ENCODE data around the gene IL34.

Gene IL34

DNA sequence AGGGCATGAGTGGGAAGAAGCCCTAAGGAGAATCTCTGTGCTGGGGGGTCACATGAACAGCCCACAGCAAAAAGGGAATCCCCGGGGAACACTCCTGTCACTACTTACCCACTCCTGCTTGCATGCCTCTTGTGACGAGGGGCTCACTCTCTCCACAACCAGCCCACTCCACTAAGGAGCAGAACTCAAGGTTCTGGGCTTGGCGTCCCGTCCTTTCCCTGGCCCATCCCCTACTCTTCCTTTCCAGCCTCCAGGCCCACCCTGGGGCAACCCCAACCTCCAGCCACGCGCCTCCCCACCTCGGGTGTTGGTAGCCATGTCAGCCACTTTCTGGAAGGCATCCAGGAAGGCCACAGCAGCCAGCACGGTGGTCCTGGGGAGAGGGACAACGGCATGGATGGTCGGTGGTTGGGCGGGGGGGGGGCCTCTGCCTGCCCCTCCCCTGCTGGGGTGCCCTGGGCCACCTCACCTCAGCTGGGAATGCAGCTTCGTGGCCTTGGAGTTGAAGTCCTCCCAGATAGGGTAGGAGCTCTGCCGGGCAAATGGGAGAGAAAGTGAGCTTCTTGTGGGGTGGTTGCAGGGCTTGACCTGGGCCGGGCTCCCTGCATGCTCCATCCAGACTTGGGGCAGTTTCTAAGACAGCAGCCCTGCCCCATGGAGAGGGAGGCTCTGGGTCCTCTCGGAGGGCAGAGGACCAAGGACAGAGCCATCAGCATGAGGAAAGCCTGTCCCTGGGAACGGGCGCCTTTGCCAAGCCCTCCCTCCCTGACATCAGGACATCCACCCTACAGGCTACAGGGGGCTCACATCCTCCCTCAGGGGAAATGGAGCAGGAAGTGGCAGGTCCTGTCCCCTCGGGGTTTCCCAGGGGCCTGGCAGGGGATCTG is 34.4 kb downstream of the IL34 start:
- no peak overlapping the region for H3K27ac ChIP-seq (ENCODE audit: low read depth, low read length)
- peaks cover 21% of the 10 kb centered on the region for H3K36me3 ChIP-seq (ENCODE audit: control insufficient read depth, insufficient read depth, low read length)

GRCh38 chr16:70681382-70682238 is 35.3 kb downstream of the IL34 start:
- Histone ChIP-seq H3K4me3 (ENCODE audit: low read depth, low read length) (no peak overlapping the region), H3K9me3 (ENCODE audit: control insufficient read depth, insufficient read depth, low read length) (no peaks in the 10 kb centered on the region), H3K9ac (ENCODE audit: low read depth, low read length) (no peak overlapping the region), H3K27ac (ENCODE audit: low read depth, low read length) (no peak overlapping the region), H3K27me3 (ENCODE audit: control insufficient read depth, insufficient read depth, low read length) (peaks cover 4% of the 10 kb centered on the region; the same call in 1 of the 2 replicates), H3K36me3 (ENCODE audit: control insufficient read depth, insufficient read depth, low read length) (peaks cover 12% of the 10 kb centered on the region), H3K4me1 (ENCODE audit: control insufficient read depth, insufficient read depth, low read length) (peaks cover 11% of the 10 kb centered on the region)

More for the DNA sequence above, 34.4 kb downstream of the IL34 start:
- no peak overlapping the region for H3K9ac ChIP-seq (ENCODE audit: low read depth, low read length)
- H3K4me3 ChIP-seq (ENCODE audit: low read depth, low read length), result no peak overlapping the region
- H3K9me3 ChIP-seq (ENCODE audit: control insufficient read depth, insufficient read depth, low read length), result no peaks in the 10 kb centered on the region
- H3K27me3 ChIP-seq (ENCODE audit: control insufficient read depth, insufficient read depth, low read length), result peaks cover 4% of the 10 kb centered on the region; the same call in 1 of the 2 replicates
- H3K4me1 ChIP-seq (ENCODE audit: control insufficient read depth, insufficient read depth, low read length), result peaks cover 8% of the 10 kb centered on the region

- no peak overlapping the region for H3K4me3 ChIP-seq (ENCODE audit: low read depth, low read length)
- H3K36me3 ChIP-seq (ENCODE audit: control insufficient read depth, insufficient read depth, low read length), result peaks cover 10% of the 10 kb centered on the region
- H3K9me3 ChIP-seq (ENCODE audit: control insufficient read depth, insufficient read depth, low read length), result no peaks in the 10 kb centered on the region
- H3K4me1 ChIP-seq (ENCODE audit: control insufficient read depth, insufficient read depth, low read length), result peaks cover 15% of the 10 kb centered on the region
- H3K27ac ChIP-seq (ENCODE audit: low read depth, low read length), result no peak overlapping the region
- H3K27me3 ChIP-seq (ENCODE audit: control insufficient read depth, insufficient read depth, low read length), result peaks cover 4% of the 10 kb centered on the region; the same call in 1 of the 2 replicates
- no peak overlapping the region for H3K9ac ChIP-seq (ENCODE audit: low read depth, low read length)
Measured at GRCh38 chr16:70682239-70683145, 36.1 kb downstream of the IL34 start.

- no peak overlapping the region for H3K9ac ChIP-seq (ENCODE audit: low read depth, low read length)
- no peak overlapping the region for H3K4me3 ChIP-seq (ENCODE audit: low read depth, low read length)
- H3K27me3 ChIP-seq (ENCODE audit: control insufficient read depth, insufficient read depth, low read length), result peaks cover 4% of the 10 kb centered on the region; the same call in 1 of the 2 replicates
- peaks cover 18% of the 10 kb centered on the region for H3K4me1 ChIP-seq (ENCODE audit: control insufficient read depth, insufficient read depth, low read length)
- no peaks in the 10 kb centered on the region for H3K9me3 ChIP-seq (ENCODE audit: control insufficient read depth, insufficient read depth, low read length)
- H3K36me3 ChIP-seq (ENCODE audit: control insufficient read depth, insufficient read depth, low read length), result peaks cover 2% of the 10 kb centered on the region; the same call in 1 of the 2 replicates
- no peak overlapping the region for H3K27ac ChIP-seq (ENCODE audit: low read depth, low read length)
Measured at GRCh38 chr16:70683146-70683944, 37.0 kb downstream of the IL34 start.

- peaks cover 21% of the 10 kb centered on the region for H3K4me1 ChIP-seq (ENCODE audit: control insufficient read depth, insufficient read depth, low read length)
- H3K4me3 ChIP-seq (ENCODE audit: low read depth, low read length), result peak overlapping the region; percentile 79
Measured at GRCh38 chr16:70684146-70685060, 38.0 kb downstream of the IL34 start.

GRCh38 chr16:70685061-70685937 is 38.9 kb downstream of the IL34 start:
- peak overlapping the region; percentile 51; the same call in 1 of the 2 replicates for H3K9ac ChIP-seq (ENCODE audit: low read depth, low read length)

More at GRCh38 chr16:70684146-70685060, 38.0 kb downstream of the IL34 start:
- Histone ChIP-seq H3K9ac (ENCODE audit: low read depth, low read length) (no peak overlapping the region; the same call in 1 of the 2 replicates), H3K36me3 (ENCODE audit: control insufficient read depth, insufficient read depth, low read length) (0 out of 2 replicates have a peak, but pooled peaks cover 2% of the 10 kb centered on the region), H3K27ac (ENCODE audit: low read depth, low read length) (no peak overlapping the region), H3K27me3 (ENCODE audit: control insufficient read depth, insufficient read depth, low read length) (peaks cover 4% of the 10 kb centered on the region; the same call in 1 of the 2 replicates), H3K9me3 (ENCODE audit: control insufficient read depth, insufficient read depth, low read length) (no peaks in the 10 kb centered on the region)

DNA sequence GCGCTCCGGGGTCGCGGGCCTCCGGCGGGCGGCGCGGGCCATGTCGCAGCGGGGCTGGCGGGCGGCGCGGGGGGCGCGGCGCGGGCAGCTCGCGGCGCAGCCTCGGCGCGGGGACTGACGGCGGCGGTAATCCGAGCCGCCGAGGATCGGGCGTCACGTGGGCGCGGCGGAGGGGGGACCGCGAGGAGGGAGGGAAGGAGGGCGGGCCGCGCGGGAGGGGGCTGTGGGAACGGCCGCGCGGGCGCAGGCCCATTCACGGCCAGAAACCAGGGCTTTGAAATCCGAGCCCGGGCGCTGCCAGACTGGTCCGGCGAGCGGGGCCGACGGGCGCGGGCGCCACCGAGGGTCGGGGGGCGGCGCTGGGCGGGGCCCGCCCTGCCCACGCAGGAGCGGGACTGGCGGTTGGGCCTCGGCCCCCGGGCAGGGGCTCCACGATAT is 39.6 kb downstream of the IL34 start, which contains the start of gene MTSS2:
TSS of gene MTSS2 (minus strand) at position 116 of the 438 bp plus-strand sequence. CDS start 262 bp downstream, outside the sequence.
- peak within 1 kb of the TSS; percentile 5 for H3K27ac ChIP-seq (ENCODE audit: low read depth, low read length)
- 0 out of 2 replicates have a peak, but pooled peaks cover 2% of the 10 kb centered on the region for H3K36me3 ChIP-seq (ENCODE audit: control insufficient read depth, insufficient read depth, low read length)
- no peaks in the 10 kb centered on the region for H3K9me3 ChIP-seq (ENCODE audit: control insufficient read depth, insufficient read depth, low read length)
- peaks cover 4% of the 10 kb centered on the region; the same call in 1 of the 2 replicates for H3K27me3 ChIP-seq (ENCODE audit: control insufficient read depth, insufficient read depth, low read length)
- peak within 1 kb of the TSS; percentile 51; the same call in 1 of the 2 replicates for H3K9ac ChIP-seq (ENCODE audit: low read depth, low read length)
- peak within 1 kb of the TSS; percentile 79 for H3K4me3 ChIP-seq (ENCODE audit: low read depth, low read length)
- H3K4me1 ChIP-seq (ENCODE audit: control insufficient read depth, insufficient read depth, low read length), result peaks cover 16% of the 10 kb centered on the region

More at GRCh38 chr16:70685061-70685937, 38.9 kb downstream of the IL34 start:
- H3K4me3 ChIP-seq (ENCODE audit: low read depth, low read length), result peak overlapping the region; percentile 79
- peaks cover 4% of the 10 kb centered on the region; the same call in 1 of the 2 replicates for H3K27me3 ChIP-seq (ENCODE audit: control insufficient read depth, insufficient read depth, low read length)
- no peaks in the 10 kb centered on the region for H3K9me3 ChIP-seq (ENCODE audit: control insufficient read depth, insufficient read depth, low read length)
- no peak overlapping the region for H3K27ac ChIP-seq (ENCODE audit: low read depth, low read length)
- 0 out of 2 replicates have a peak, but pooled peaks cover 2% of the 10 kb centered on the region for H3K36me3 ChIP-seq (ENCODE audit: control insufficient read depth, insufficient read depth, low read length)
- peaks cover 18% of the 10 kb centered on the region for H3K4me1 ChIP-seq (ENCODE audit: control insufficient read depth, insufficient read depth, low read length)

DNA sequence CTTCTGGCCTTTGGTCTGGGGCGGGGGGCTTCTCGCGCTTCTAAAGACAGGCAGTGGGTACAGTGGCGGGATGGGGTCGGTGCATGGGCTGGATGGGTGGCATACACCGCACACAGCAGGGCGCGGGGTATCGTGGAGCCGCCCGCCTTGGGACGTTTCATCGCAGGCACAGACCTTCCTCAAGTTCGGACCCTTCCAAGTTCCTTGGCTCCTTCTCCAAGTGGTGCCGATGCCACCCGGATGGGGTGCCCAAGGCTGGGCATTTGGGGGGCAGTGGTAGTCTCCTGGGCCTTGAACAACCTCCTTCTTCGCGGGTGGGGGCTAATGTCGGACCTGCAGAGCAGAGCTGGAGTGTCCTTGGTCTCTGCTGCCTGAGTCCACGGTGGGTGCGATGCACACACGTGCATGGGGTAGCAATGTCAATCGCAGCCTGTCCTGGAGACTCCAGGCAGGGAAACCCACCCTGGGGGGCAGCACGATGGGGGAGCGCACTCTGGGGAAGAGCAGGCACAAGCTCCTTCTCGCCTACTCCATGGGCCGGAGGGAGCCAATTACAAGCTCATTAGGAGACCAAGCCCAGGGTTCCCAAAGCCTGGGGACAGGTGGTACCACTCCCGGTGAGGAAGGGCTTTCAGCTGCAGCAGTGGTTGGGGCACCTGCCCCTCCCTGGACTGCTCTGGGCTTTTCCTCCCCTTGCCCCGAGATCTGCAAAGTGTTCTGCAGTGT is 40.2 kb downstream of the IL34 start:
- 0 out of 2 replicates have a peak, but pooled peaks cover 2% of the 10 kb centered on the region for H3K36me3 ChIP-seq (ENCODE audit: control insufficient read depth, insufficient read depth, low read length)
- peaks cover 16% of the 10 kb centered on the region for H3K4me1 ChIP-seq (ENCODE audit: control insufficient read depth, insufficient read depth, low read length)
- no peak overlapping the region for H3K9ac ChIP-seq (ENCODE audit: low read depth, low read length)
- peaks cover 4% of the 10 kb centered on the region; the same call in 1 of the 2 replicates for H3K27me3 ChIP-seq (ENCODE audit: control insufficient read depth, insufficient read depth, low read length)
- peak overlapping the region; percentile 5 for H3K27ac ChIP-seq (ENCODE audit: low read depth, low read length)
- no peaks in the 10 kb centered on the region for H3K9me3 ChIP-seq (ENCODE audit: control insufficient read depth, insufficient read depth, low read length)
- peak overlapping the region; percentile 59 for H3K4me3 ChIP-seq (ENCODE audit: low read depth, low read length)

Data from HUES48 (cell line).